ENCODE data around the gene MICALL2.

Gene MICALL2

DNA sequence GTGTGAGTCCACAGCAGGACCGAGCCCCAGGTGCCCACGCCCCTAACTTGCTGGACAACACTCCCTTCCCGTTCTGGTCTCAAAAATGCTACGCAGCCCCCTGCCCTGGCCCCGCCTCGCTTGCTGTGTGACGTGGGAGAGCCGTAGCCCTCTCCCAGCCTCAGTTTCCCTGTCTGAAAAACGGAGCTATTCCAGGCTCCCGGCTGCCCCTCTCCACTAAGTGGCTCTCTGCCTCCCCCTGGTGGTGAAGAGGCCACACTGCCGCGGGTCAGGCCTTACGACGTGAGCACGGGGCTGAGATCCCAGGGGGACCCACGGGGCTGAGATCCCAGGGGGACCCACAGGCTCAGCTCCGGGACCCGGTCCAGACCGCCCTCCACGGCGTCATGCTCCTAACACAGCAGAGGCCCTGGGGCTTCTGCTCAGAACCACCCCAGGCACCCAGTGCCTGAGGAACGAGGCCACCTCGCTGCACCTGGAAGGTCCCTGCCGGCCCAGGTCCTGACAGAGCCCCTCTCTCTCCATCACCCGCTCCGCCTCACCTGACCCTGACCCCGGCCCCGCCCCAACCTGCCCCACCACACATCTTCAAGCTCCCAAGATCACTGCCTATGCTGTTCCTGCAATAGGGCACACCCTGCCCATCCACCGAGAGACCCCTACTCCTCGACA is 26.7 kb downstream of the MICALL2 start:
- Histone ChIP-seq H3K9ac (ENCODE audit: low read depth, low read length) (no peak overlapping the region), H3K9me3 (ENCODE audit: control insufficient read depth, insufficient read depth, low read length) (no peaks in the 10 kb centered on the region), H3K36me3 (ENCODE audit: insufficient read depth, low read length) (no peaks in the 10 kb centered on the region), H3K4me1 (ENCODE audit: insufficient read depth, low read length) (no peaks in the 10 kb centered on the region; the same call in 1 of the 2 replicates)

GRCh38 chr7:1431634-1432380 is 27.5 kb downstream of the MICALL2 start:
- Histone ChIP-seq H3K4me1 (ENCODE audit: insufficient read depth, low read length) (no peaks in the 10 kb centered on the region; the same call in 1 of the 2 replicates), H3K9ac (ENCODE audit: low read depth, low read length) (no peak overlapping the region), H3K9me3 (ENCODE audit: control insufficient read depth, insufficient read depth, low read length) (no peaks in the 10 kb centered on the region), H3K36me3 (ENCODE audit: insufficient read depth, low read length) (no peaks in the 10 kb centered on the region)

DNA sequence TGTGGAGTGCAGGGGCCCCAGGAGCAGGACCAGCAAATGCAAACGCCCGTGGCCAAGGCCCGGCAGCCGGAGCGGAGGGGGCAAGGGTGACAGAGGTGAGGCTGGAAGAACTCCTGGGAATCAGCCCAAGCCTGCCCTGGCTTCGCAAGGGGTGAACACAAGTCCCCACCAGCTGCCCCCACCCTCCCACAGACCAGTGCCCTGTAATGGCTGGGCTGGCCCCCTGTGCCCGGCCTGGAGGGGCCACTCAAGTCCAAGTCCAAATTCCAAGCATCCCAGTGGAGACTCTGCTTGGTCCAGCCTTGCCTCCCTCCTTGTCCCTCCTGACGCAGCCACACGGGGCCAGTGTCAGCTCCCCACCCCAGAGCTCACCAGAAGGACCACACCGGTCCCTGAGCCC is 28.0 kb downstream of the MICALL2 start:
- Histone ChIP-seq H3K9ac (ENCODE audit: low read depth, low read length) (no peak overlapping the region), H3K4me1 (ENCODE audit: insufficient read depth, low read length) (no peaks in the 10 kb centered on the region; the same call in 1 of the 2 replicates), H3K36me3 (ENCODE audit: insufficient read depth, low read length) (no peaks in the 10 kb centered on the region), H3K9me3 (ENCODE audit: control insufficient read depth, insufficient read depth, low read length) (no peaks in the 10 kb centered on the region)

GRCh38 chr7:1430056-1430845 is 29.0 kb downstream of the MICALL2 start:
- H3K36me3 ChIP-seq (ENCODE audit: insufficient read depth, low read length), result no peaks in the 10 kb centered on the region
- H3K9ac ChIP-seq (ENCODE audit: low read depth, low read length), result no peak overlapping the region

DNA sequence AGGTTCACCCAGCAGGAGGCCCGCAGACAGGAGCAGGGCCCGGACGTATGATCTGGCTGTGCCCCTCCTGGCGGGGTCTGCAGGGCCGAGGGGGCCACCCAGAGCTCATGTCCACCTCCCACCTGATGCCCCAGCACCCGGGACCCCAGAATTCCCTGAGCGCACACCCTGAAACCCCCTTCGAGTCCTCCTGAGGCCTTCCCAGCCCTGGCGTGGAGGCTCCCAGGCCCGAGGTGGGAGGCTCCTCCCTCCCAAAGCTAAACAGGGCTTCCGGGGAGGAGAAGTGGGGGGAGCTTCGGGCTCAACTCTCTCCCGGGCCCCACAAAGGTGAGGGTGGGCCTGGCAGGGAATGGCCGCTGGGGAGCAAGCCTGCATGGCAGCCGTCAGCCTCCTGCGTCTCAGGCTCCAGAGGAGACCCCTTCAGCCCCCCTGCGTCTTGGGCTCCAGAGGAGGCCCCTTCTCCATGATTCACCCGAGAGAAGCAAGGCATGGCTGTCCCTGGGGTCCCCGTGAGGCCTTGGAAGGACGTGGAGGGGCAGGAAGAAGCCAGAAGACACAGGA is 30.2 kb downstream of the MICALL2 start:
- Histone ChIP-seq H3K36me3 (ENCODE audit: insufficient read depth, low read length) (no peaks in the 10 kb centered on the region), H3K4me1 (ENCODE audit: insufficient read depth, low read length) (no peaks in the 10 kb centered on the region; the same call in 1 of the 2 replicates), H3K9ac (ENCODE audit: low read depth, low read length) (no peak overlapping the region), H3K9me3 (ENCODE audit: control insufficient read depth, insufficient read depth, low read length) (no peaks in the 10 kb centered on the region)

More at GRCh38 chr7:1430056-1430845, 29.0 kb downstream of the MICALL2 start:
- Histone ChIP-seq H3K4me1 (ENCODE audit: insufficient read depth, low read length) (no peaks in the 10 kb centered on the region; the same call in 1 of the 2 replicates), H3K9me3 (ENCODE audit: control insufficient read depth, insufficient read depth, low read length) (no peaks in the 10 kb centered on the region)

DNA sequence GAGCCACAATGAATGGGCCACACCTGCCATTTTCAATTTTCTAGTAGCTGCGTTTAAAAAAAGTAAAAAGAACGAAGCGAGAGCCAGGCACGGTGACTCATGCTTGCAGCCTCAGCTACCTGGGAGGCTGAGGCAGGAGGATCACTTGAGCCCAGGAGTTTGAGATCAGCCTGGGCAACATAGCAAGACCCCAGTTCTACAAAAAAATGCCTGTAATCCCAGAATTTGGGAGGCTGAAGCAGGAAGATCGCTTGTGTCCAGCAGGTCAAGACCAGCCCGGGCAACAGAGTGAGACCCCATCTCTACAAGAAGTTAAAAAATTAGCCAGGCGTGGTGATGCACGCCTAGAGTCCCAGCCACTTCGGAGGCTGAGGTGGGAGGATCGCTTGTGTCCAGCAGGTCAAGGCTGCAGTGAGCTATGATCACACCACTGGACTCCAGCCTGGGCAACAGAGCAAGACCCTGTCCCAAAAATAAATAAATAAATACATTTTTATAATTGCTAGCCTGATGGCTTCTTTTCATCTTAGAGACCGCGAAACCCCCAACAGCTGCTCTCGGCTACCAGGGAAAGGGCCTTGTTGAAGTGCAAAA is 32.1 kb downstream of the MICALL2 start:
- H3K9me3 ChIP-seq (ENCODE audit: control insufficient read depth, insufficient read depth, low read length), result no peaks in the 10 kb centered on the region
- H3K36me3 ChIP-seq (ENCODE audit: insufficient read depth, low read length), result no peaks in the 10 kb centered on the region
- H3K4me1 ChIP-seq (ENCODE audit: insufficient read depth, low read length), result peaks cover 4% of the 10 kb centered on the region
- no peak overlapping the region for H3K9ac ChIP-seq (ENCODE audit: low read depth, low read length)

- H3K9ac ChIP-seq (ENCODE audit: low read depth, low read length), result no peak overlapping the region
- H3K4me1 ChIP-seq (ENCODE audit: insufficient read depth, low read length), result peaks cover 4% of the 10 kb centered on the region
- no peaks in the 10 kb centered on the region for H3K36me3 ChIP-seq (ENCODE audit: insufficient read depth, low read length)
- H3K9me3 ChIP-seq (ENCODE audit: control insufficient read depth, insufficient read depth, low read length), result no peaks in the 10 kb centered on the region
These were observed 32.8 kb downstream of the MICALL2 start for GRCh38 chr7:1426474-1426873.

DNA sequence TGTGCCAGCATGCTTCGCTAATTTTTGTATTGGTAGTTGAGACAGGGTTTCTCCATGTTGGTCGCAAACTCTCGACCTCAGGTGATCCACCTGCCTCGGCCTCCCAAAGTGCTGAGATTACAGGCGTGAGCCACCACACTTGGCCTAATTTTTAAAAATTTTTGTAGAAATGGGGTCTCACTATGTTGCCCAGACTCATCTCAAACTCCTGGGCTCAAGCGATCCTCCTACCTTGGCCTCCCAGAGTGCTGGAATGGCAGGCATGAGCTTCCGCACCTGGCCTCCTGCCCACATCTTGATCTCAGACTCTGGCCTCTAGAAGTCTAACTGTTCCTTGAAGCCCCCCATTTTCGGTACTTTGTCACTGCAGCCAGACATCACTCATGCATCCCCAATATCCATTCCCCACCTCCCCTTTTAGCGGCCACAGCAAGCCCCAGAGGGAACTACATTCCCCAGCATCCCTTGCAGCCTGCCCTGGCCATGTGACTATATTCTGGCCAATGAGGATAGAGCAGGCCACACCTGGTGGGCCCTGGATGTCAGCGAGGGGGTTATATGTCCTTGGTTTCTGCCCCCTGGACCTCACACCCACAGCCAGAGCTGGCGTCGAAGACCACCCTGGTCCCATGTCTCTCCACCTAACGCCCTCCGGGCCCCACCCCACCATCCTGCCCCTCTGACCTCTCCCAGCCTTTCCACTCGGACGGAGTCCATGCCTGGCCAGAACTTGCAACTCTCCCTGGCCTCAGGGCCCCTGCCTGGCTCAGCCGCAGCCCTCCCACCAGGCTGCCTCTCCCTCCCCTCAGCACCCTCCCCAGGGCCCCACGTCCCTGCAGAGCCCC is 33.8 kb downstream of the MICALL2 start:
- Histone ChIP-seq H3K36me3 (ENCODE audit: insufficient read depth, low read length) (no peaks in the 10 kb centered on the region), H3K9me3 (ENCODE audit: control insufficient read depth, insufficient read depth, low read length) (no peaks in the 10 kb centered on the region), H3K4me1 (ENCODE audit: insufficient read depth, low read length) (peaks cover 4% of the 10 kb centered on the region), H3K9ac (ENCODE audit: low read depth, low read length) (no peak overlapping the region)

GRCh38 chr7:1424041-1424440 is 35.2 kb downstream of the MICALL2 start:
- Histone ChIP-seq H3K9me3 (ENCODE audit: control insufficient read depth, insufficient read depth, low read length) (no peaks in the 10 kb centered on the region), H3K36me3 (ENCODE audit: insufficient read depth, low read length) (no peaks in the 10 kb centered on the region), H3K9ac (ENCODE audit: low read depth, low read length) (no peak overlapping the region), H3K4me1 (ENCODE audit: insufficient read depth, low read length) (peaks cover 4% of the 10 kb centered on the region)

DNA sequence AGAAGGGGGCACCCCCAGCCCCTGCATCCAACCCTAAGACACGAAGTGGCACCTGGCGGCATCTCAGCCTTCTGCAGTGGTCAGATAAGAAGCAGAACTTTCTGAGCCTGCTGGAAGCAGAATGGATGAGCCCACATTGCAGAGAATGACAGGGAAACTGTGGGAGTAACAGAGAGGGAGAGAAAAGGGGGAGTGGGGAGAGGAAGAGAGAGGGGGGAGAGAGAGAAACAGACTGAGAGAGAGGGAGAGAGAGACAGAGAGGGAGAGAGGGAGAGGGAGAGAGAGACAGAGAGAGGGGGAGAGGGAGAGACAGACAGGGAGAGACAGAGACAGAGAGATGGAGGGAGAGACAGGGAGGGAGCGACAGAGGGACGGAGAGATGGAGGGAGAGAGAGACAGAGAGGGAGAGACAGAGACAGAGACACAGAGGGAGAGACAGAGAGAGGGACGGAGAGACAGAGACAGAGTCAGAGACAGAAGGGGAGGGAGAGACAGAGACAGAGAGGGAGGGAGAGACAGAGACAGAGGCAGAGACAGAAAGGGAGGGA is 35.9 kb downstream of the MICALL2 start:
- Histone ChIP-seq H3K9ac (ENCODE audit: low read depth, low read length) (no peak overlapping the region), H3K4me1 (ENCODE audit: insufficient read depth, low read length) (peaks cover 5% of the 10 kb centered on the region), H3K9me3 (ENCODE audit: control insufficient read depth, insufficient read depth, low read length) (no peaks in the 10 kb centered on the region), H3K36me3 (ENCODE audit: insufficient read depth, low read length) (no peaks in the 10 kb centered on the region)

- Histone ChIP-seq H3K9me3 (ENCODE audit: control insufficient read depth, insufficient read depth, low read length) (no peaks in the 10 kb centered on the region), H3K36me3 (ENCODE audit: insufficient read depth, low read length) (no peaks in the 10 kb centered on the region), H3K9ac (ENCODE audit: low read depth, low read length) (no peak overlapping the region), H3K4me1 (ENCODE audit: insufficient read depth, low read length) (peaks cover 10% of the 10 kb centered on the region)
These were observed 36.6 kb downstream of the MICALL2 start for GRCh38 chr7:1422512-1423263.

DNA sequence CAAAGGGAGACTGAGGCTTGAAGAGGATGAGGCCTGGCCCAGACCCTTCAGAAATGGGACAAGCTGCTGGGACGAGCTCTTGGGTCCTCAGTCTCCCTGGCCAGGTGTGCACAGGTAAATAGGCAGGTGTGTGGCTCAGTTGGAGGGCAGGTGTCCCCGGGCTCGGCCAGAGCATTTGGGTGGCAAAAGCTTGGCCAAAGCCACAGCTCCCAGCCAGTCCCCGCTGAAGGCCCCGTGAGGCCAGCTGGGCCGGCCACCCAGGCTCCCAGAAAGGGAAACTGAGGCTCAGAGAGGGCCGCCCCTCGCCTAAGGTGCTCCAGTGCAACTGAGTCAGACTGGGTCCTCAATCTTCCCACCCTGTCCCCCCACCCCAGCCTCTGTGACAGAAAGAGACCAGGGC is 37.3 kb downstream of the MICALL2 start:
- Histone ChIP-seq H3K36me3 (ENCODE audit: insufficient read depth, low read length) (no peaks in the 10 kb centered on the region), H3K4me1 (ENCODE audit: insufficient read depth, low read length) (peaks cover 10% of the 10 kb centered on the region), H3K9ac (ENCODE audit: low read depth, low read length) (no peak overlapping the region), H3K9me3 (ENCODE audit: control insufficient read depth, insufficient read depth, low read length) (no peaks in the 10 kb centered on the region)
